Activated CD4-positive, alpha-beta T cell treated with anti-CD3 and anti-CD28 coated beads, Interleukin-2, amount 50 U/mL, for 24 hours (primary cell): ENCODE results near the gene ETV2.
"Not testable (repeated sequence)": the region's sequence is repeated elsewhere in the genome, so short reads cannot be mapped to it uniquely, and the experiment has no call there.

Experiments
- DNase-seq, 2 donors: peaks; one replicate each; pipeline ENCODE4 v3.0.0-alpha.2; 2020; ENCODE audit warnings: low read depth in 1 of 2, low spot score in 1 of 2

The ETV2 gene

DNA sequence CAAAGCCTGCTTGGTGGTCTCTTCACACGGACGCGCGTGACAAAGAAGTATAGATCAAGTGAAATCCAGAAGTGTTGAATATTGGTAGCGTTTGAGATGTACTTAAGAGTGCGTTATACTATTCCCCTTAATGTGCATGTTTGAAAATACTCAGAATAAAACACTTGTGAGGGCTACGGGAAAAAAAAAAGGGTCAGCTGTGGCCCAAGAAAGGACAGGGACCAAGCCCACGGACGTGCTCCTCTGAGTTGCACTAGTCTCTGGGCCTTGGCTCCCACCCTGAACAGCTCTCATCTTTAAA lies 13.3 kb upstream of the ETV2 start:
- no peak for DNase-seq

DNA sequence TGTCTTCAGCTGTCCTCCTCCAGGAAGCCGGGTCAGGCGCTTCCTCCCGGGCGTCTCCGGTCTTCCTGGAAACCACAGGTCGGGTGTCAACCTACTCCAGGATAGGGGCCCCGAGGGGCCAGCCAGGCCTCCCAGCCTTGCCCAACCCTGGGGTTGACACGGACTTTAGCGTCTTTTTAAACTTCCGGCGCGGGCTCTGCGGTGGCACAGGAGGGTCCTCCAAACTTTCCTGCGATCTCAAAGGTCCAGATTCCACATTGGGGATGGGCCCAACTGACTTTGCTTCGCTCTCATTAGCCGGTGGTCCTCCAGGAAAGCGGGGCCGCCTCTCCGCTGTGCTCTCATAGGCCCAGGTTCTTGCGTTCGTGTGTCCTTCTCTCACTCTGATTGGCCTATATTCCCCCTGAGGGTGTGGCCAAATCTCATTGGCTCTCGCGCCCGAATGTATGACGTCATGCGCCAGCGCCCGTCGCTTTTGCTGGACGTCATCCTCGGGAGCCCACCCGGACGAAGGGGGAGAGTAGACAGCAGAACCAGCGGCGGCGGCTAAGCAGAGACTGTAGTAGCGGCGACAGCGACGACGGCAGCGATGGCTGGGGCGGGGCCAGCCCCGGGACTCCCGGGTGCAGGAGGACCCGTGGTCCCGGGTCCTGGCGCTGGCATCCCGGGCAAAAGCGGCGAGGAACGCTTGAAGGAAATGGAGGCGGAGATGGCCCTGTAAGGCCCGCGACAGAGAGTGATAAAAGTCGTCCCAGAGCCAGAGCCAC lies 12.8 kb upstream of the ETV2 start, which contains the start of gene RBM42:
Gene RBM42 (plus strand): TSS at position 472 of the 767 bp plus-strand sequence. CDS start 118 bp downstream, at position 590.
- peak; percentile 96 to 97 for DNase-seq

DNA sequence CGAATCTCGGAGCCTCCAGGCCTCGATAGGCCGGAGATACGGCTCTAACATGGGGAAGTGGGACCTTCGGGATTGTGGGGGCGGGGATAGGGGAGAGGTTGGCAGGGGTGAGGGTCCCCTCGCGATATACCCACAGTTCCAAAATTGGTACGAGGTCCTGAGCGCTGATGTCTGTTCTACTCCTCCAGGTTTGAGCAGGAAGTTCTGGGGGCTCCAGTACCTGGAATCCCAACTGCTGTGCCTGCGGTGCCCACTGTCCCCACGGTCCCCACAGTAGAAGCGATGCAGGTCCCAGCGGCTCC lies 12.3 kb upstream of the ETV2 start:
- DNase-seq = no peak

DNA sequence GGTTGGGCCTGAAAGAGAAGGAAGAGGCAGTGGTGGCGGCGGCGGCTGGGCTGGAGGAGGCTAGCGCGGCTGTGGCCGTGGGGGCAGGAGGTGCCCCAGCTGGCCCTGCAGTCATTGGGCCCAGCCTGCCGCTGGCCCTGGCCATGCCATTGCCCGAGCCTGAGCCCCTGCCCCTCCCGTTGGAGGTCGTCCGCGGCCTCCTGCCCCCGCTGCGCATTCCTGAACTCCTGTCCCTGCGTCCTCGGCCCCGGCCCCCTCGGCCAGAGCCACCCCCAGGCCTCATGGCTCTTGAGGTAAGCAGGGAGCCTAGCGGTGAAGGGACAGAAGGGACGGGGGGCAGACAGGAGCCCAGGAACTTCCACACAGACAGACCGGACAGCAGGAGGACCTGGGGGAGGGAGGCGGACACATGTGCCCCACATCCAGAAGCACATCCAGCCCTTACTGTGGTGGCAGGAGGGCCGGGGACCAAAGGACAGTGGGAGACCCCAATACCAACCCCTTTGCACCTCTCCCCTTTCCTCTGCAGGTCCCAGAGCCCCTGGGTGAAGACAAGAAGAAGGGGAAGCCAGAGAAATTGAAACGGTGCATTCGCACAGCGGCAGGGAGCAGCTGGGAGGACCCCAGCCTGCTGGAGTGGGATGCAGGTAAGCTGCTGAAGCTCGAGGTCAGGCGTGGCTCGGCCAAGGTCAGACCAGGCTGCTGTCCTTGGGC lies 7.7 kb upstream of the ETV2 start:
- DNase-seq = no peak

DNA sequence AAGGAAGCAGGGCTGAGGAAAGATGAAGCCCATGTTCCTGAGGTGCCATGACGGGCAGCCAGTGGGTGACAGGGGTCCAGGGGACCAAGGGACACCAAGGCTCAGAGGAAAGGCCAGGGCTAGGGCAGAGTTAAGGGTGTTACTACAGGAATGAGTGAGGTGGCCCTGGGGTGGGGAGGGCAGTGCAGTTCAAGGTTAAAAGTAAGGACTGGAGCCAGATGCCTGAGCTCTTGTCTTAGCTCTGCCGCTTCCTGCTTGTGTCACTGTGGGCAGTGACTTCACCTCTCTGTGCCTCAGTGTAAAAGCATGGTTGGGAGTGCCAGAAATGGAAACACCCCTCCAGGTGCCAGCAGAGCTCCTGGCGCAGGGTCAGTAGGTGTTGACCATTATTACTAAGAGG lies 4.9 kb upstream of the ETV2 start:
- DNase-seq = no peak

DNA sequence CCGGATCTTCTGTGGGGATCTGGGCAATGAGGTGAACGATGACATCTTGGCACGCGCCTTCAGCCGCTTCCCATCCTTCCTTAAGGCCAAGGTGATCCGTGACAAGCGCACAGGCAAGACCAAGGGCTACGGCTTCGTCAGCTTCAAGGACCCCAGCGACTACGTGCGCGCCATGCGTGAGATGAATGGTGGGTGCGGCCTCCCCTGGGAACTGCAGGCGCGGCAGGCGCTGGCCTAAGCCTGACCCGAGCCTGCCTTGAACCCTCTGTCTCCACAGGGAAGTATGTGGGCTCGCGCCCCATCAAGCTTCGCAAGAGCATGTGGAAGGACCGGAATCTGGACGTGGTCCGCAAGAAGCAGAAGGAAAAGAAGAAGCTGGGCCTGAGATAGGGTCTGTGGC lies 4.4 kb upstream of the ETV2 start:
- no peak for DNase-seq

DNA sequence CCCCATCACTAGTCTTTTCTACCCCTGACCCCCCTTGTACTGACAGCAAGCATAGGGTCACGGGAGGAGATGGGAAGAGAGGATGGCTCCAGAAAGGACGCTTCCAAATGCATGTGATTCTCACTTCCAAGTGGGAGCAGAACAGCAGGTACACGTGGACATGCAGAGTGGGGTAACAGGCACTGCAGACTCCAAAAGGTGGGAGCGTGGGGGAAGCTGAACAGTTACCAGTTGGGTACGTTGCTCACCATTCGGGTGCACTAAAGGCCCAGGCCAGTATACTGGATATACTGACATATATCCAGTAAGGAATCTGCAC lies 2.3 kb upstream of the ETV2 start:
- DNase-seq = no peak

DNA sequence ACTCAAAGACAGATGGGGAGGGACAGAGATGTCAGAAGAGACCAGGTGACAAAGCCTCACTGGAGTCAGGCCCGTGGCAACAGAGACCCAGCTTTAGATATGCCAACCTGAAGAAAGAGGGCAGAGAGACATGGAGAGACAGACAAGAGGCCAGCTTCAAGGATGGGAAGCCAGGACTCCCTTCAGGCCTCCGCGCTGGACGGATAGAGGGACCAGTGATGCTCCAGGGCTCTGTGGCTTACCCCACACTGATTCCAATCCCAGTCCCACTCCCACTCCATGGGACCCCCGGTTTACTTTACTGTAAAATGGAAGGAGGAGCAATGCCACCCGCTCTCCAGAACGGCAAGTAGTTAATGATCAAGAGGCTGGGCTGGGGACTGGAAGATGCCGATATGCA lies 1.7 kb upstream of the ETV2 start:
- no peak for DNase-seq

DNA sequence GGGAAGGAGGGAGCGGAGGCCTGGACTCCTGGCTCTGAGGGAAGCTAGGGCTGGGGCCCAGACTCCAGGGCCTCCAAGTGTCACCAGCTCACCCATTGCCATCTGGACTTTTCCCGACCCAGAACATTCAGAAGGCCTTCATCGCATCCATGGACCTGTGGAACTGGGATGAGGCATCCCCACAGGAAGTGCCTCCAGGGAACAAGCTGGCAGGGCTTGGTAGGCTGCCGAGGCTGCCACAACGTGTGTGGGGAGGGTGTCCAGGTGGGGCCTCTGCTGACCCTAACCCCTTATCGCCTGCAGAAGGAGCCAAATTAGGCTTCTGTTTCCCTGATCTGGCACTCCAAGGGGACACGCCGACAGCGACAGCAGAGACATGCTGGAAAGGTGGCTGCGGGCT lies 767 bp downstream of the ETV2 start:
- DNase-seq = no peak

DNA sequence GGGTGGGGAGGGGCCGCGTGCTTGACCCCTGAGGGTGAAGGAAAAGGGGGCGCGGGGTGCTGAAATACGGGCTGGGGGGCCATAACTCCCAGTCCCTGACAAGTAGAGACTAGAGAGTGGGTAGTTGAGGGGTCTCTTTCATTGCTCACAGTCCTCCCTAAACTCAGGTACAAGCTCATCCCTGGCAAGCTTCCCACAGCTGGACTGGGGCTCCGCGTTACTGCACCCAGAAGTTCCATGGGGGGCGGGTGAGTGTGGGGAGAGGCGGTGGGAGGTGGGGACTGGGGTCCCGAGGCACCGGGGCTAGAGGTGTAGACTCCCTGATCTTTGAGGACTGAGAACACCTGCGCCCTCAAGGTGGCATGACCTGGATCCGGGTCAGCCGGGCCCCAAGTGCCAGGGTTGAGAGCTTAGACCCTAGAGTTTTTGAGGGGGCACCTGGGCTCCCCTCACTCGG lies 1.3 kb downstream of the ETV2 start:
- no peak for DNase-seq

DNA sequence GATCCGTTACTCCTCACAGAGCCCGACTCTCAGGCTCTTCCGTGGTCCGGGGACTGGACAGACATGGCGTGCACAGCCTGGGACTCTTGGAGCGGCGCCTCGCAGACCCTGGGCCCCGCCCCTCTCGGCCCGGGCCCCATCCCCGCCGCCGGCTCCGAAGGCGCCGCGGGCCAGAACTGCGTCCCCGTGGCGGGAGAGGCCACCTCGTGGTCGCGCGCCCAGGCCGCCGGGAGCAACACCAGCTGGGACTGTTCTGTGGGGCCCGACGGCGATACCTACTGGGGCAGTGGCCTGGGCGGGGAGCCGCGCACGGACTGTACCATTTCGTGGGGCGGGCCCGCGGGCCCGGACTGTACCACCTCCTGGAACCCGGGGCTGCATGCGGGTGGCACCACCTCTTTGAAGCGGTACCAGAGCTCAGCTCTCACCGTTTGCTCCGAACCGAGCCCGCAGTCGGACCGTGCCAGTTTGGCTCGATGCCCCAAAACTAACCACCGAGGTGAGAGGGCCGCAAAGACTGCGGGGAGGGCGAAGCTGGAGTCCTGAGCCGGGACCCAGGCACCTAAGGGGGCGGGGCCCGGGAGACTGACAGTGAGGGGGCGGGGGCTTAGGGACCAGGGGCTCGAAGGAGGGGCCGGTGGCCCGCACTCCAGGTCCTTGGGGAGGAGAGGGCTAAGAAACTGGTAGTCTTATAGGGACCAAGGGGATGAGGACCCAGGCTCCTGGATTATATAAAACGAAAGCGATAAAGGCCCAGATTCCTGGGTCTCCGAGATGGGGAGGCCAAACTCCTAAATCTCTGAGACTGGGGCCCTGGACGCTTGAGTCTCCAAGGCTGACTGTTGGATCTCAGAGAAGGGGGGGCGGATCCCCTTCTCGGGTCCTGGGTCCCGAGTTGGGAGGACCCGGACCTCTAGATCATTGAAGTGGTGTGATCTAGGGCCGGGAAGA lies 2.0 kb downstream of the ETV2 start:
- DNase-seq = peak; percentile 65 to 70

DNA sequence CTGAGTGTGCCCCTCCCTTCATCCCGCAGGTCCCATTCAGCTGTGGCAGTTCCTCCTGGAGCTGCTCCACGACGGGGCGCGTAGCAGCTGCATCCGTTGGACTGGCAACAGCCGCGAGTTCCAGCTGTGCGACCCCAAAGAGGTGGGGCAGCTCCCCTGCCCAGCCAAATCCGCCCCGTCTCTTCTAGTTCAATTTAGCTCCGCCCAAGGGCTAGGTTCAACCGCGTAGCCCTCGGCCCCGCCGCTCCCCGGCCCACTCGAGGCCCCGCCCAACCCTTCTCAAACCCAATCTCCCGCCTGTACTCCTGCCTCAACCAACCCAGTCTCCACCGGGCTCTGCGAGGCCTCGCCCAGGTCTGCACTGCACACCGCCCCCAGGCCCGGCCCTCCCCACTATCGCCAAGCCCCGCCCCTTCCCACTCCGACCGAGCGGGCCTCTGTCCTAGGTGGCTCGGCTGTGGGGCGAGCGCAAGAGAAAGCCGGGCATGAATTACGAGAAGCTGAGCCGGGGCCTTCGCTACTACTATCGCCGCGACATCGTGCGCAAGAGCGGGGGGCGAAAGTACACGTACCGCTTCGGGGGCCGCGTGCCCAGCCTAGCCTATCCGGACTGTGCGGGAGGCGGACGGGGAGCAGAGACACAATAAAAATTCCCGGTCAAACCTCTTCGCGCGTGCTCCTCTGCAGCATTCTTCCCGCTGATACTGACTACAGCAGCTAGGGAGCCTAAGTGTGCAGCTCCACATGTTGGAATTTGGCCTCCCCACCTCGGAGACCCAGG lies 2.9 kb downstream of the ETV2 start:
- peak; percentile 83 to 93 for DNase-seq

DNA sequence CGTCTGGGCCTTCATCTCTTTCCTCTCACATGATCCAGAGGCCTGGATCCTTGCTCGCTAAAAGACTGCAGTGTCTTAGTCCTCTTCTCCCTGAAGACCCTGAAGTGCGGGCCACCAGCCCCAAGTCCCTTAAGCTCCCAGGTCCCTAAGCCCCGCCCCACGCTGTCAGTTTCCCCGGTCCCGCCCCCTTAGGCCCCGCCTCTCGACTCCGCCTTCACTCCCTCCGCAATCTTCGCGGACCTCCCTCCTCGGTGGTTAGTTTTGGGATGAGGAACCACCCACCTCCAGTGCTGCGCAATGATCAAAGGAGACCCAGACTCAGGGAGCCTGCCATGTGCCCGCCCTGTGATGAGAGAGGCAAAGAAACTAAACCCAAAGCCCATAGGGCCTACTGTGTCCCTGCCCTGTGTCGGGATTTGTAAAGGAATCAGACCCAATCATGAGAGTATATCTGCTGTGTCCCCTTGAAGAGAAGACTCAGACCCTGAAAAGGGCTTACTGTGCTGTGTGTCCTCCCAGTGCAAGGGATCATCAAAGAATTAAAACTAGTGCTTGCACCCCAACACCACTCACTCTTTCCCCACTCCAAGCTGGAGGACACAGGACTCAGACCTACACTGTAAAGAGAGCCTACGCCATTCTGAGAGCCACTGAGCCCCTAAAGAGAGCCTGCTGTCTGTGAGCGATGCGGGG lies 3.6 kb downstream of the ETV2 start:
- peak; percentile 64 to 70 for DNase-seq

DNA sequence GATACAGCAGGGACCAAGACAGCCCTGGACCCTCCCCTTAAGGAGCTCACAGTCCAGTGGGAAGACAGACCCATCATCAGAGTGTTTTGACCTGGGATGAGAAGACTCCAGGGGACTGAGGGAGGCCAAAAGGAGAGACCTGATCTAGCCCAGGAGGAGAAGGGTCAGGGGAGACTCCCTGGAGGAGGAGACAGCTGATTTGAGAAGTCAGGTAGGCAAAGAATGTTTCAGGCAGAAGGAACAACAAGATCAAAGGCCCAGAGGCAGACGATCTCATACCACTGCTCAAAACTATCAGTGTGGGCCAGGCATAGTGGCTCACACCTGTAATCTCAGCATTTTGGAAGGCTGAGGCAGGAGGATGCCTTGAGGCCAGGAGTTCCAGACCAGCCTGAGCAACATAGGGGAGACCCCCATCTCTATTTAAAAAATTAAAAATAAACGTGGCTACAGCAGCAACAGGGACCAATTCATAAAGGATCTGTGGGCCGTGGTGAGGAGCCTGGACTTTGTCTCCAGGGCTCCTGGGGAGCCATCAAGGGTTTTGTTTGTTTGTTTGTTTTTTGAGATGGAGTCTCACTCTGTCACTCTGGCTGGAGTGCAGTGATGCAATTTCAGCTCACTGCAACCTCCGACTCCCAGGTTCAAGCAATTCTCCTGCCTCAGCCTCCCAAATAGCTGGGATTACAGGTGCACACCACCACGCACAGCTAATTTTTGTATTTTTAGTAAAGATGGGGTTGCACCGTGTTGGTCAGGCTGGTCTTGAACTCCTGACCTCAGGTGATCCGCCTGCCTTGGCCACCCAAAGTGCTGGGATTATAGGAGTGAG lies 4.4 kb downstream of the ETV2 start:
- DNase-seq = no peak

DNA sequence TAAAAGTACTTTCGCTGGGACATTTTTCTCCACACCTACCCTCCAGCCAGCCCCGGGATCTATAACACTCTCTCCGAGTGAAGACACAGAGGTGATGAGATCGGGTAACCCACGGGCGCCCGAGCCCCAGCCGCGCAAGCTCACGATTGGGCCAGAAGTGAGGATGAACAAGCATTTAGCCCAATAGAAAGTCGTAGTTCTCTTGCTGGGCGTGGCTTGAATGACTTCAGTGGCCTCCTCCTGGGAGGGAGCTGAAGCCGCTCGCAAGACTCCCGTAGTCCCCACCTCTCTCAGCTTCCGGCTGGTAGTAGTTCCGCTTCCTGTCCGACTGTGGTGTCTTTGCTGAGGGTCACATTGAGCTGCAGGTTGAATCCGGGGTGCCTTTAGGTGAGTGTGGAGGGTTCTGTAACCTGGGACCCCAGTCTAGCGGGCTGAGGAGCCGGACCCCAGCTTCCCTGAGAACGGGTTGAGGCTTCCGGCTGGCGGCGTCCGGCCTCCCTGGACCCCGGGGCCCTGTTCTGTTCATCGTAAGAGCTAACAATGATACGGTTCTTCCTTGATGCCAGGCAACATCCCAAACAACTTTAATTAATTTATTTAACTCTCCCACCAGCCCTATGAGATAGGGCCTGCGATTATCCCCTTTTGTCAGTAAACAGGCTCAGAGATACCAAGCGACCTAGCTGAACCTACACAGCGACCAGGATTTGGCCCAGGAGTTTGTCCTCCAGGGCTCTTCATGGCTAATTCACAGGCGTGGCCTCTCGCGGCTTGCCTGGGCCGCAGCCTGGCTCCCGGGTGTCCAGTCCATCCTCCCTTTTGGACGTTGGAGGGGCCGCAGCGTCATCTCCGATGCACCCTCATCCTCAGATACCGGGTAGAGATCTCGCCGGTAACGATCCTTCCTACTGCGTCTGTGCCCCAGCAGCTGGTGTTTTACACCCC lies 6.7 kb downstream of the ETV2 start, which contains the start of gene COX6B1:
Gene COX6B1 (plus strand): TSS at position 307 of the 945 bp plus-strand sequence. CDS start 2,921 bp downstream, outside the sequence.
- peak; percentile 70 to 94 for DNase-seq

DNA sequence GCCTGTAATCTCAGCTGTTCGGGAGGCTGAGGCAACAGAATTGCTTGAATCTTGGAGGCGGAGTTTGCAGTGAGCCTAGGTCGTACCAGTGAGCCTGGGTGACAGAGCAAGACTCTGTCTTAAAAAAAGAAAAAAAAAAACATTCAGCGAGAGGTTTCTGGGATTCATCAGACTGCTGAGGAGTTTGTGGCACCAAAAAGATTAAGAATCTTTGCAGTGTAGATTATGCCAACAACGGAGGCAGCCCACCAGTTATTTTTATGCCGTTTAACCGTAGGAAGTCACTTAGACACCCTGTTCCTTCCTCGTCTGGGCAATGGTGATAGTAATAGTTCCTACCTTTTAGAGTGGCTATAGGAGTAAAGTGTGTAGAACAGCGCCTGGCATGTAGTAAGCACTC lies 9.0 kb downstream of the ETV2 start:
- no peak for DNase-seq

DNA sequence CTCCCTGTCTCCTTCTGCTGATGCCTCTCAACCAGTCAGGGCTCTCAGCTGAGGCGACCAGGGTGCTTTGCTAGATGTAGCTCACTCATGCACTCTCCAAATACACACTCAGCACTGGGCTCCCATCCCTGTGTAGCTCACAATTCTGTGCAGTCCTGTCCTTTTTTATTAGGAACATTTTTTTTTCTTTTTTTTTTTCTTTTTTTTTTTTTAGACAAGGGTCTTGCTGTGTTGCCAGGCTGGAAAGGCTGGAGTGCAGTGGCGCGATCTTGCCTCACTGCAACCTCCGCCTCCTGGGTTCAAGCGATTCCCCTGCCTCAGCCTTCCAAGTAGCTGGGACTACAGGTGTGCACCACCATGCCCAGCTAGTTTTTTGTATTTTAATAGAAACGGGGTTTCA lies 13.3 kb downstream of the ETV2 start:
- not testable (repeated sequence) for DNase-seq

DNA sequence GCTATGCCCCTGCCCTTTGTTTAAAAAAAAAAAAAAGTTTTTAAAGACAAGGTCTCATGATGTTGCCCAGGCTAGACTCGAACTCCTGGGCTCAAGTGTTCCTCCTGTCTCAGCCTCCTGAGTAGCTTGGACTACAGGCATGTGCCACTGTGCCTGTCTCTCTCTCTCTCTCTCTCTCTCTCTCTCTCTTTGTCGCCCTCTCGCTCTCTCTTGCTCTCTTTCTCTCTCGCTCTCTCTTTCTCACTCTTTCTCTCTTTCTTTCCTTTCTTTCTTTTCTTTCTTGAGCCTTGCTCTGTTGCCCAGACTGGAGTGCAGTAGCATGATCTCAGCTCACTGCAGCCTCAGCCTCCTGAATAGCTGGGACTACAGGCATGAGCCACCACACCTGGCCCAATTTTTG lies 14.1 kb downstream of the ETV2 start:
- no peak for DNase-seq
